BLaER1 (cell line): ENCODE data around the gene C16orf82.

Source experiments
- H3K27ac ChIP-seq: shearing (Covaris generic); formaldehyde crosslinking; 2 replicates; pipeline ENCODE4 v1.8.1; 2022
- H3K27me3 ChIP-seq: shearing (Covaris generic); formaldehyde crosslinking; 2 replicates; pipeline ENCODE4 v1.8.1; 2022
- H3K36me3 ChIP-seq: shearing (Covaris generic); formaldehyde crosslinking; 2 replicates; pipeline ENCODE4 v1.8.1; 2022
- H3K4me1 ChIP-seq: shearing (Covaris generic); formaldehyde crosslinking; 2 replicates; pipeline ENCODE4 v1.8.1; 2022
- H3K4me2 ChIP-seq: shearing (Covaris generic); formaldehyde crosslinking; 2 replicates; pipeline ENCODE4 v1.8.1; 2022
- H3K4me3 ChIP-seq: shearing (Covaris generic); formaldehyde crosslinking; 2 replicates; pipeline ENCODE4 v1.8.1; 2022
- H3K9ac ChIP-seq: shearing (Covaris generic); formaldehyde crosslinking; 2 replicates; pipeline ENCODE4 v1.8.1; 2022
- H3K9me3 ChIP-seq: shearing (Covaris generic); formaldehyde crosslinking; 2 replicates; pipeline ENCODE4 v1.8.1; 2022
- H4K20me1 ChIP-seq: shearing (Covaris generic); formaldehyde crosslinking; 2 replicates; pipeline ENCODE4 v1.8.1; 2022
- Cebpa-rat ChIP-seq: shearing (Covaris generic); IDR thresholded peaks from 2 replicates; pipeline ENCODE4 v1.8.1; 2022

Gene C16orf82

DNA sequence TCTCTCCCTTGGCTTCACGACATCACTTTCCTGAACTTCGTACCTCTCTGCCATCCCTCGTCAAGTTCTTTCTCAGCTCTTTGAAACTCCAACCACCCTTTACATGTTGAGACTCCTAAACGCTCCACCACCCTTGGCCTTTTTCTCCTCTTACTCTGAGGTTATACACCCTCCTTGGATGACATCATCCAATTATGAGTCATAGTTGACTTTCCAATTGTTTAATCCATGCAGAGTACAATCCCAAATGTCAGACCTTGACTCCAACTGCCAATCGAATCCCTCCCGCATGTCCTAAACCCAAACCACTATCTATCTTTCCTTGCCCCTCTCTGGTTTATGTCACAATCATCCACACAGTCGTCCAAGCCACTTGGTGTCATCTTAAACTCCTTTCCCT, 18.4 kb upstream of the C16orf82 start:
- Histone ChIP-seq H3K9ac (no peak overlapping the region), H3K4me2 (no peak overlapping the region), H3K27me3 (no peaks in the 10 kb centered on the region), H4K20me1 (no peaks in the 10 kb centered on the region), H3K27ac (no peak overlapping the region), H3K4me3 (no peak overlapping the region), H3K36me3 (no peaks in the 10 kb centered on the region), H3K4me1 (no peaks in the 10 kb centered on the region), H3K9me3 (0 out of 2 replicates have a peak, but pooled peaks cover 6% of the 10 kb centered on the region)
- no peak for TF ChIP-seq Cebpa-rat

DNA sequence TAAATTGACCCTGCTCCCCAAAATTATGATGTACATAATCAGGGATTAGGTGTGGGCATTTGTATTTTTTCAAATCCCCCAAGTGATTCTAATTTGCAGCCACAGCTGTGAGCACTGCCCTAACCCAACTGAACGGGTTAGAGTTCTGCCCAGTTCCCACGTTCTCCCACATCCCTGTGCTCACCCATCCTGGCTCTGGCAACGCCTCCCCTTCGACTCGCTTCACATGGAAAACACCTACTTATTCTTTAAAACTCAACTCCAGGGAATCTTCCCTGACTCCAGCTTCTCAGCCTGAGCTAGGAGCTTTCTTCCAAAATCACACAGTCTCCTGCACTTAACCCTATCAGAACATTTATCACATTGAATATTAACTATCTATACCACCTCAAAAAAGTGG, 17.6 kb upstream of the C16orf82 start:
- Histone ChIP-seq H3K27me3 (no peaks in the 10 kb centered on the region), H3K36me3 (no peaks in the 10 kb centered on the region), H3K9me3 (0 out of 2 replicates have a peak, but pooled peaks cover 6% of the 10 kb centered on the region), H3K9ac (no peak overlapping the region), H3K4me3 (no peak overlapping the region), H3K4me2 (no peak overlapping the region), H3K27ac (no peak overlapping the region), H4K20me1 (no peaks in the 10 kb centered on the region), H3K4me1 (no peaks in the 10 kb centered on the region)
- no peak for TF ChIP-seq Cebpa-rat

DNA sequence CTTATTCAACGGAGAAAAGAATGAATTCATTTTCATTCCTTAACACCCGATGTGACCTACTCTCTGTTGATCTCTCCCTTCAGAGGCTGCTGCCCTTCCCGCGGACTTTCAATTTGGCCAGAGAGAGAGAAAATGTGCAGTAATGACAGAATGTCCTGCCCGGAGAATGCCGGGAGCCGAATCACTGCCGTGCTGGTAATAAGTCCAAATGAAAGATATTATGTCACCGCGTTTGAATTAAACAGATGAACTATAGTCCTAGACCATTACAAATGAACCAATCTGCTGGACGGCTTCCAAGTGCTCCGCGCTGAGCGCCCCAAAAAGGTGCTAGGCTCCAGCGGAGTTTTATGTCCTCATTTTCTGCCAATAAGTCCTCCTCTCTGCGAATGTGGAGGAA, 14.7 kb upstream of the C16orf82 start:
- Histone ChIP-seq H3K4me3 (no peak overlapping the region), H3K9ac (no peak overlapping the region), H3K36me3 (no peaks in the 10 kb centered on the region), H3K27ac (no peak overlapping the region), H4K20me1 (no peaks in the 10 kb centered on the region), H3K4me2 (no peak overlapping the region), H3K4me1 (no peaks in the 10 kb centered on the region), H3K27me3 (no peaks in the 10 kb centered on the region), H3K9me3 (peaks cover 8% of the 10 kb centered on the region; the same call in 1 of the 2 replicates)
- TF ChIP-seq Cebpa-rat = no peak

DNA sequence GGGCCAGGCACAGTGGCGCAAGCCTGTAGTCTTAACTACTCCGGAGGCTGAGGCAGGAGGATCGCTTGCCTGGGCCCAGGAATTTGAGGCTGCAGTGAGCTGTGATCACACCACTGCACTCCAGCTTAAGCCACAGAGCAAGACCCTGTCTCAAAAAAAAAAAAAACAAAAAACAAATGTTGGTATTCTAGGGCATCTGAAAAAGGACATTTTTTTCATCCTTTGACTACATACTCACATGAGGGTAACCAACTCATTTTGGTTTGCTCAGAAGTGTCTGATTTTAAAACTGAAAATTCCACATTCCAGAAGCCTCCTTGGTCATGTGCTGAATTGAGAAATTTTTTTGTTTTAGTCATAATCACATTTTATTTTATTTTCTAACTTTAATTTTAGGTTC, 12.7 kb upstream of the C16orf82 start:
- no peak for TF ChIP-seq Cebpa-rat
- H3K36me3 ChIP-seq = no peaks in the 10 kb centered on the region

GRCh38 chr16:27058299-27058698, 8.4 kb upstream of the C16orf82 start:
- Histone ChIP-seq H3K4me2 (no peak overlapping the region), H3K9ac (no peak overlapping the region), H3K4me3 (no peak overlapping the region), H4K20me1 (no peaks in the 10 kb centered on the region), H3K36me3 (no peaks in the 10 kb centered on the region), H3K9me3 (peaks cover 8% of the 10 kb centered on the region; the same call in 1 of the 2 replicates), H3K27ac (no peak overlapping the region), H3K27me3 (no peaks in the 10 kb centered on the region), H3K4me1 (no peaks in the 10 kb centered on the region)
- TF ChIP-seq Cebpa-rat = no peak

More for the DNA sequence above, 12.7 kb upstream of the C16orf82 start:
- Histone ChIP-seq H3K9ac (no peak overlapping the region), H3K4me3 (no peak overlapping the region), H3K27me3 (no peaks in the 10 kb centered on the region), H4K20me1 (no peaks in the 10 kb centered on the region), H3K4me2 (no peak overlapping the region), H3K27ac (no peak overlapping the region), H3K4me1 (no peaks in the 10 kb centered on the region), H3K9me3 (peaks cover 8% of the 10 kb centered on the region; the same call in 1 of the 2 replicates)

DNA sequence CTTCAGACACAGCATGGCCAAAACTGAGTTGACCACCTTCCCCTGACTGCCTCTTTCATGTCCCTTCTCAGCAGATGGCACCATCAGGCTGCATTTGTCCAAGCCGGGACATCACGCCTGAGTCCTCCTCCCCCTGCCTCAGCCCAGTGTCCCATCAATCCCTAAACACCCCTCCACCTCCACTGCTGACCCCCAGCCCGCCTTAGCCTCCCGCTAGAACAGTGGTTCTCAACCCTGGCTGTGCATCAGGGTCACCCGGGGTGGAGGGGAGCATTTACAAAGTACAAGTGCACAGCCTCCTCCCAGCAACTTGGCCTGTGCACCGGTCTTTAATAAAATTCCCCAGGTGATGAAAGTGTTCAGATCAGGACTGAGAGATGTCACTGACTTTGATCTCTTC, 4.0 kb downstream of the C16orf82 start:
- no peak for TF ChIP-seq Cebpa-rat
- no peaks in the 10 kb centered on the region for H3K36me3 ChIP-seq
- no peak overlapping the region for H3K4me2 ChIP-seq
- H3K9me3 ChIP-seq = peaks cover 9% of the 10 kb centered on the region; the same call in 1 of the 2 replicates
- no peaks in the 10 kb centered on the region for H3K27me3 ChIP-seq
- no peak overlapping the region for H3K27ac ChIP-seq
- no peak overlapping the region for H3K9ac ChIP-seq
- no peaks in the 10 kb centered on the region for H3K4me1 ChIP-seq
- no peaks in the 10 kb centered on the region for H4K20me1 ChIP-seq
- no peak overlapping the region for H3K4me3 ChIP-seq

- H3K27ac ChIP-seq = no peak overlapping the region
- TF ChIP-seq Cebpa-rat = no peak
- peaks cover 9% of the 10 kb centered on the region for H3K9me3 ChIP-seq
- H3K27me3 ChIP-seq = no peaks in the 10 kb centered on the region
- peaks cover 10% of the 10 kb centered on the region; the same call in 1 of the 2 replicates for H3K4me1 ChIP-seq
- no peaks in the 10 kb centered on the region for H3K36me3 ChIP-seq
- H3K4me2 ChIP-seq = no peak overlapping the region
- H3K9ac ChIP-seq = no peak overlapping the region
- H4K20me1 ChIP-seq = no peaks in the 10 kb centered on the region
- no peak overlapping the region for H3K4me3 ChIP-seq
Measured at GRCh38 chr16:27073733-27074132, 7.0 kb downstream of the C16orf82 start.

- Histone ChIP-seq H3K9ac (no peak overlapping the region), H3K9me3 (no peaks in the 10 kb centered on the region; the same call in none of the 2 replicates), H3K27me3 (no peaks in the 10 kb centered on the region), H3K4me3 (no peak overlapping the region), H4K20me1 (no peaks in the 10 kb centered on the region), H3K4me1 (peaks cover 10% of the 10 kb centered on the region; the same call in 1 of the 2 replicates), H3K27ac (no peak overlapping the region), H3K4me2 (no peak overlapping the region), H3K36me3 (no peaks in the 10 kb centered on the region)
- TF ChIP-seq Cebpa-rat = no peak
Measured at GRCh38 chr16:27080895-27081294, 14.2 kb downstream of the C16orf82 start.

DNA sequence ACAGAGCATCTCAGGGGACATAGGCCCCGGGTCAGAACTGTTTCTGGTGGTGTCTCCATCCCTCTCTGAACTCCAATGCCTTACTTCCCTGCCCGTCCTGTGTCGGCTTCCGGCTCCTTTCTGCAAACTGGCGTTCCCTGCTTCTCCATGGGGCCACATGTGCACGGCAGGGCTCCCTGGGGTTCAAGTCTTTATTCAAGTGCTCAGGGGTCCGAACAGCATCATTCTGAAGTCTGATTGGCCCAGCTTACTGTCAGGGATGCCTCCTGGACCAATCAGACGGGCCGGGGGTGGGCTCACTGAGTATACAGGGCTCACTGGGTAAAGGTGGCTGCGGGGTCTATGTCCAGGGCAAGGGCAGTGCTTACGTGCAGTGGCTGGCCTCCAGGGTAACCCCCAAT, 17.1 kb downstream of the C16orf82 start:
- no peak for TF ChIP-seq Cebpa-rat
- H3K4me3 ChIP-seq = no peak overlapping the region
- H3K9ac ChIP-seq = no peak overlapping the region

DNA sequence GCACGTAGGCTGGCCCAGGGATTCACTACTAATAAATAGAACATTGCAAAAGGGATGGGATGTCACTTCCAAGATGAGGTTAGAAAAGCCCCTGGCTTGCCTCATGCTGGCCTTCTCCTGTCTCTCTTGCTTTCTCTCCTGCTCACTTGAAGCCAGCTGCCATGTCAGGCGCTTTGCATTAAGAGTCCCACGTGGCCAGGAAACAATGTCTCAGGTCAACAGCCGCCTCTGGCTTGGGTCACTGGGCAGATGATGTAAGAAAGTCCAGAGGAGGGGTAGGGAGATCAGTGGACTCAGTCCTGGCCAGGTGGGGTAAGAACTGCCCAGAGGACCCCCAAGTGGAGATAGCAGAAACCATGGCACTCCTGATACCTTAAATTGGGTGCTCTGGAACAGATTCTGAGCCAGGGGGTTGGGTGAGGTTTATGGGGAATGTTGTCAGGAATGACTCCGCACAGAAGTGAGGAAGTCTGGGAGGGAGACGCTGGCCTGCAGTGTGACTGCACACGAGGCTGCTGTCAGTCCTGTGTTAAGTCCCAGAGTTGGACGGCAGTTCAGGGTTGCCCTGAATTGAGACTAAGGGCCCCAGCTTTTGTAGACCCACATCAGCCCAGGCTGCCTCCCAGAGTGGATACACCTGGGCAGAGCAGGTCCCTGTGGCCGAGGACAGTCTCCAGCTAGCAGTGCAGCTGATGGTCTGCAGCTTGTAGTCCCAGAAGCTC, 17.7 kb downstream of the C16orf82 start:
- no peak overlapping the region for H3K4me2 ChIP-seq
- H3K9ac ChIP-seq = no peak overlapping the region
- H3K27me3 ChIP-seq = no peaks in the 10 kb centered on the region
- no peak overlapping the region for H3K27ac ChIP-seq
- H3K9me3 ChIP-seq = no peaks in the 10 kb centered on the region
- no peaks in the 10 kb centered on the region for H4K20me1 ChIP-seq
- TF ChIP-seq Cebpa-rat = no peak
- no peaks in the 10 kb centered on the region for H3K4me1 ChIP-seq
- no peak overlapping the region for H3K4me3 ChIP-seq
- no peaks in the 10 kb centered on the region for H3K36me3 ChIP-seq

More for the DNA sequence above, 17.1 kb downstream of the C16orf82 start:
- H3K36me3 ChIP-seq = no peaks in the 10 kb centered on the region
- H3K27me3 ChIP-seq = no peaks in the 10 kb centered on the region
- H3K27ac ChIP-seq = no peak overlapping the region
- no peaks in the 10 kb centered on the region for H3K4me1 ChIP-seq
- no peak overlapping the region for H3K4me2 ChIP-seq
- no peaks in the 10 kb centered on the region for H3K9me3 ChIP-seq
- H4K20me1 ChIP-seq = no peaks in the 10 kb centered on the region
